PC-3 (cell line): ENCODE measurements around the gene BPGM. TPM values are rescaled to one million over a fixed set of nuclear protein-coding genes. Genes with fewer than 3 reads are reported as not detected.

ENCODE experiments used
- ATAC-seq: fragments of 200-7000 bp; cut with Tn5 transposase; 2 replicates; pipeline ENCODE4 v1.9.1; 2020; ENCODE audit warnings: mild to moderate bottlenecking, moderate library complexity
- BruUV-seq: library from RNA; stranded (reverse); fragments of 400-500 nt; replicated peaks from 2 replicates; lab custom pipeline; 2021; lab: Mats Ljungman, UMichigan
- CTCF ChIA-PET: fragments of 300-600 bp; sonication (Branson Sonifier 250); formaldehyde crosslinking; loops from one replicate; lab custom pipeline; 2022; ENCODE audit warnings: antibody characterized with exemption; lab: Charles Lee
- POLR2A ChIA-PET: fragments of 300-600 bp; sonication (Branson Sonifier 250); formaldehyde crosslinking; loops from one replicate; lab custom pipeline; 2022; ENCODE audit warnings: antibody characterized with exemption; ENCODE audit not compliant: unreplicated experiment; lab: Charles Lee
- DNase-seq: peaks from one replicate; pipeline ENCODE4 v3.0.0-alpha.2; 2015
- H2AFZ ChIP-seq: fragments of 300-600 bp; sonication (generic); 2 replicates; pipeline ENCODE4 v1.6.0; 2016; ENCODE audit warnings: antibody characterized with exemption, low read length
- H3F3A ChIP-seq: fragments of 300-600 bp; sonication (generic); one replicate; pipeline ENCODE4 v1.6.0; 2017; ENCODE audit warnings: antibody characterized with exemption, low read length, control low read depth, mild to moderate bottlenecking; ENCODE audit not compliant: unreplicated experiment
- H3K27ac ChIP-seq: fragments of 300-600 bp; sonication (generic); 2 replicates; pipeline ENCODE4 v1.5.1; 2016; ENCODE audit warnings: mild to moderate bottlenecking, low read length
- H3K27me3 ChIP-seq: fragments of 300-600 bp; sonication (generic); 2 replicates; pipeline ENCODE4 v1.6.1; 2016; ENCODE audit warnings: low read length, mixed read lengths
- H3K36me3 ChIP-seq: fragments of 300-600 bp; sonication (generic); 2 replicates; pipeline ENCODE4 v1.6.1; 2016; ENCODE audit warnings: low read depth, mixed run types, low read length, mixed read lengths
- H3K4me1 ChIP-seq: fragments of 300-600 bp; sonication (generic); 2 replicates; pipeline ENCODE4 v1.5.1; 2016; ENCODE audit warnings: low read length; ENCODE audit not compliant: insufficient read depth
- H3K4me2 ChIP-seq: fragments of 300-600 bp; sonication (generic); 2 replicates; pipeline ENCODE4 v1.6.0; 2016; ENCODE audit warnings: low read length
- H3K4me3 ChIP-seq: fragments of 300-600 bp; sonication (generic); 2 replicates; pipeline ENCODE4 v1.5.1; 2016; ENCODE audit warnings: mild to moderate bottlenecking, low read length, mixed read lengths
- H3K79me2 ChIP-seq: fragments of 300-600 bp; sonication (generic); 2 replicates; pipeline ENCODE4 v1.6.1; 2017; ENCODE audit warnings: low read length, mixed read lengths
- H3K9ac ChIP-seq: fragments of 300-600 bp; sonication (generic); 2 replicates; pipeline ENCODE4 v1.6.0; 2016; ENCODE audit warnings: mild to moderate bottlenecking, low read length
- H3K9me2 ChIP-seq: fragments of 300-600 bp; sonication (generic); replicated peaks from 2 replicates; pipeline ENCODE4 v1.6.1; 2016; ENCODE audit warnings: mixed run types, low read length, mixed read lengths
- H3K9me3 ChIP-seq: fragments of 300-600 bp; sonication (generic); 2 replicates; pipeline ENCODE4 v1.6.1; 2016; ENCODE audit warnings: low read length, mixed read lengths
- H4K20me1 ChIP-seq: fragments of 300-600 bp; sonication (generic); 2 replicates; pipeline ENCODE4 v1.6.1; 2016; ENCODE audit warnings: low read length, mixed read lengths
- EZH2 ChIP-seq: fragments of 300-600 bp; sonication (generic); IDR thresholded peaks from one replicate; pipeline ENCODE4 v1.6.1; 2017; ENCODE audit warnings: antibody characterized with exemption, mild to moderate bottlenecking, low read length; ENCODE audit not compliant: unreplicated experiment
- EZH2phosphoT487 ChIP-seq: fragments of 300-600 bp; sonication (generic); IDR thresholded peaks from 2 replicates; pipeline ENCODE4 v1.6.1; 2018; ENCODE audit warnings: mild to moderate bottlenecking, antibody characterized with exemption, low read length, borderline replicate concordance
- intact Hi-C: fragments of 100-400 bp; cut with micrococcal nuclease; formaldehyde crosslinking; loops from 2 replicates; pipeline ENCODE4 v1.9.0; 2023
- total RNA-seq: library from RNA; depleted of rRNA; stranded (reverse); fragments of >200 nt; gene quantifications from 2 replicates; pipeline ENCODE4 v1.2.3, GENCODE V29; 2014
- TF ChIP-seq, protein P1 (sequence below): fragments of 300-600 bp; sonication (generic); conservative IDR thresholded peaks from 2 replicates; pipeline ENCODE4 v1.5.1; 2017; ENCODE audit warnings: antibody characterized with exemption, low read depth, mild to moderate bottlenecking, low read length

Gene BPGM
- total RNA-seq, 1 experiment from 2014 or later: 14.6 TPM

DNA sequence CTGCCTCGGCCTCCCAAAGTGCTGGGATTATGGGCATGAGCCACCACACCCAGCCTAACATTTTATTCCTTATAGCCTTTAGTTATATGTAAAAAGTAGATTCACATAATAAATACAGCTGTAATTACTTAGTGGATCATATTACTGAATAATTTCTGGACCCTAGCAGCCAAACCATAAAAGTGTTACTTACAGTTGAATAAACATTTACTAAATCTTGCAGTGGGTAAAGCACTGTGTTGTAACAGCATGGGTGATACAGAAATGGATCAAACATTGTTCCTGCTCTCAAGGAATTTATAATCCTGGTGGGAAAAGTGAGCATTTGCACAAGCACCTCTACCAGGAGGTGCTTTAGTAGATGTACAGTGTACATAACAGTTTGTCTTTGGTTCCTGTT lies 25.0 kb downstream of the BPGM start:
- no TSS peak for BruUV-seq
- Histone ChIP-seq H3K27me3 (no peaks in the 10 kb centered on the region), H3K9ac (no peak overlapping the region), H3K27ac (no peak overlapping the region), H3K36me3 (no peaks in the 10 kb centered on the region), H3K4me1 (peaks cover 16% of the 10 kb centered on the region), H2AFZ (no peak overlapping the region), H3K4me2 (no peak overlapping the region), H3K9me2 (no peaks in the 10 kb centered on the region), H3K79me2 (no peaks in the 10 kb centered on the region), H3F3A (no peaks in the 10 kb centered on the region), H3K4me3 (no peak overlapping the region), H3K9me3 (no peaks in the 10 kb centered on the region), H4K20me1 (no peaks in the 10 kb centered on the region; the same call in 1 of the 2 replicates)
- no peak for DNase-seq
- POLR2A ChIA-PET: no interaction called here
- ATAC-seq: no peak
- CTCF ChIA-PET: no interaction called here
- intact Hi-C loops: no loop called here
- TF ChIP-seq EZH2phosphoT487: no peak
- TF ChIP-seq, protein P1, sequence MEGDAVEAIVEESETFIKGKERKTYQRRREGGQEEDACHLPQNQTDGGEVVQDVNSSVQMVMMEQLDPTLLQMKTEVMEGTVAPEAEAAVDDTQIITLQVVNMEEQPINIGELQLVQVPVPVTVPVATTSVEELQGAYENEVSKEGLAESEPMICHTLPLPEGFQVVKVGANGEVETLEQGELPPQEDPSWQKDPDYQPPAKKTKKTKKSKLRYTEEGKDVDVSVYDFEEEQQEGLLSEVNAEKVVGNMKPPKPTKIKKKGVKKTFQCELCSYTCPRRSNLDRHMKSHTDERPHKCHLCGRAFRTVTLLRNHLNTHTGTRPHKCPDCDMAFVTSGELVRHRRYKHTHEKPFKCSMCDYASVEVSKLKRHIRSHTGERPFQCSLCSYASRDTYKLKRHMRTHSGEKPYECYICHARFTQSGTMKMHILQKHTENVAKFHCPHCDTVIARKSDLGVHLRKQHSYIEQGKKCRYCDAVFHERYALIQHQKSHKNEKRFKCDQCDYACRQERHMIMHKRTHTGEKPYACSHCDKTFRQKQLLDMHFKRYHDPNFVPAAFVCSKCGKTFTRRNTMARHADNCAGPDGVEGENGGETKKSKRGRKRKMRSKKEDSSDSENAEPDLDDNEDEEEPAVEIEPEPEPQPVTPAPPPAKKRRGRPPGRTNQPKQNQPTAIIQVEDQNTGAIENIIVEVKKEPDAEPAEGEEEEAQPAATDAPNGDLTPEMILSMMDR: no peak
- TF ChIP-seq EZH2: no peak

GRCh38 chr7:134674424-134674823 lies 27.8 kb downstream of the BPGM start:
- no peaks in the 10 kb centered on the region for H3K9me3 ChIP-seq
- no peak overlapping the region for H3K27ac ChIP-seq
- ATAC-seq (no peak), DNase-seq (no peak)
- intact Hi-C loops: no loop called here
- no TSS peak for BruUV-seq
- H4K20me1 ChIP-seq: no peaks in the 10 kb centered on the region
- H3F3A ChIP-seq: no peaks in the 10 kb centered on the region
- CTCF ChIA-PET: no interaction called here
- POLR2A ChIA-PET: no interaction called here
- H3K9ac ChIP-seq: no peak overlapping the region
- TF ChIP-seq, protein P1: no peak
- no peak for TF ChIP-seq EZH2
- no peak for TF ChIP-seq EZH2phosphoT487
- H3K4me1 ChIP-seq: peaks cover 7% of the 10 kb centered on the region
- no peaks in the 10 kb centered on the region for H3K79me2 ChIP-seq
- no peak overlapping the region for H3K4me2 ChIP-seq
- no peak overlapping the region for H2AFZ ChIP-seq
- H3K27me3 ChIP-seq: no peaks in the 10 kb centered on the region
- no peaks in the 10 kb centered on the region for H3K9me2 ChIP-seq
- H3K4me3 ChIP-seq: no peak overlapping the region
- no peaks in the 10 kb centered on the region for H3K36me3 ChIP-seq

DNA sequence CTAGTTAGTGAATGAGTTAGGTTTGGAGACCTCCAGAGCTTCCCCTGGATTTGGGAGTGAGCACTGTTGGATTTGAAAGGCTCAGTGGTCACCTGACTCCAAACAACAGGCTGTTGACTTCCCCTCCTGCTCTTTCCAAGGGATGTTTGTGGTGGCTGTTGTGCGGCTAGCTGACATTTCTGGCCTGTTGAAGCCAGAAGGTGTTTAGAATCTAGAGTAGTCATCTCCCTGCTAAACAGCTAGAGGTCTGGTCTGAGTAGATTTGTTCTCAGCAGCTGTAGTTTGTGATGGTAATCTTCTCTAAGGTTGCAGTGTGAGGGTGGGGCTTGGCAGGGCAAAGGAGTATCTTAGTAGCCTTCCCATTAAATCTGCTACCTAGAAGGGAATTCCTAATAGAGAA lies 30.1 kb downstream of the BPGM start:
- intact Hi-C loops: no loop called here
- POLR2A ChIA-PET: no interaction called here

More for the DNA sequence above, 30.1 kb downstream of the BPGM start:
- H3K79me2 ChIP-seq: no peaks in the 10 kb centered on the region
- no peak overlapping the region for H3K9ac ChIP-seq
- no peaks in the 10 kb centered on the region; the same call in 1 of the 2 replicates for H3K4me1 ChIP-seq
- H3K4me3 ChIP-seq: no peak overlapping the region
- no peak overlapping the region for H3K4me2 ChIP-seq
- no peaks in the 10 kb centered on the region for H3K9me2 ChIP-seq
- BruUV-seq: no TSS peak
- no peaks in the 10 kb centered on the region for H3K9me3 ChIP-seq
- ATAC-seq (no peak), DNase-seq (no peak)
- H2AFZ ChIP-seq: no peak overlapping the region
- TF ChIP-seq EZH2phosphoT487 (no peak), EZH2 (no peak)
- H3K36me3 ChIP-seq: no peaks in the 10 kb centered on the region
- H3K27ac ChIP-seq: no peak overlapping the region
- no peaks in the 10 kb centered on the region for H3K27me3 ChIP-seq
- H4K20me1 ChIP-seq: no peaks in the 10 kb centered on the region
- H3F3A ChIP-seq: no peaks in the 10 kb centered on the region
- CTCF ChIA-PET: no interaction called here
